GM19372 (cell line): ENCODE data around the gene PXDN.

Experiments
- ATAC-seq: cut with Tn5 transposase; IDR thresholded peaks from one replicate; pipeline ENCODE4 v1.9.1; 2021; ENCODE audit warnings: mild to moderate bottlenecking, low read depth, moderate library complexity; ENCODE audit not compliant: unreplicated experiment

PXDN gene

GRCh38 chr2:1654696-1655374 is 89.5 kb downstream of the PXDN start:
- no peak for ATAC-seq

GRCh38 chr2:1653956-1654695 is 90.2 kb downstream of the PXDN start:
- ATAC-seq: no peak

- no peak for ATAC-seq
Observed at GRCh38 chr2:1652034-1652790, 92.1 kb downstream of the PXDN start.

- ATAC-seq: no peak
Observed at GRCh38 chr2:1651121-1652033, 92.9 kb downstream of the PXDN start.

DNA sequence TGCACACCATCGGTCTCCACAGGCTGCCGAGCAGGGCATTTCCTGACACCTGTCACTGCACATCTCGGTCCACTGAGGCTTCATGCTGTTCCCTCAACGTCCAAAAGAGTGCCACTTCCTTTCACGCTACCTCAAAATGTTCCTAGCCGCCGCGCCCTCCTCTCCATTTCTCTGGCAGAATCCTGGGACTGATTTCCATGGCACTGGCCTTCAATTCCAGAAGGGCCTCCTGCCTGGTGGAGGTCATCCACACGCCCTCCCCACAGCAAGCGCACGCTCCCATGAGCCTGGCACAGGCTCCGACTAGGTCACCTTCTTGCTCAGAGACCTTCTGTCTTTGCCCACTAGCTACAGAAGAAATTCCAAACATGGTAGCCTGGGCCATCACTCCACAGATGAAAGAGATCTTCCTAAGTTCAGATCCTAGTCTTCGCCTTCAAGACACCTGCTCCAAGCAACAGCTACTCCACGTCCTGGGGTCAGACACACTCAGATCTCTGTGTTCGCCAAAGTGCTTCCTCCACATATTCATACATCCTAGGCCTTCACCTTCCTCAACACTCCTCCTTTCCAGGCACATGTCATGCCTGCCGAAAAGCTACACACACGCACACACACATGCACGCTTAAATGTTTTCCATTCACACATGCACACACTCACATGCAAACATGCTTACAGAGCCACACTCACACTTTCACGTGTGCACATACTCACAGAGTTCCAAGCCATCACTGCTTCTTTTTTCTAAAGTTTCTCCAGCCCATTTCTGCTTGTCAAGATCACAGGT is 94.0 kb downstream of the PXDN start:
- no peak for ATAC-seq

DNA sequence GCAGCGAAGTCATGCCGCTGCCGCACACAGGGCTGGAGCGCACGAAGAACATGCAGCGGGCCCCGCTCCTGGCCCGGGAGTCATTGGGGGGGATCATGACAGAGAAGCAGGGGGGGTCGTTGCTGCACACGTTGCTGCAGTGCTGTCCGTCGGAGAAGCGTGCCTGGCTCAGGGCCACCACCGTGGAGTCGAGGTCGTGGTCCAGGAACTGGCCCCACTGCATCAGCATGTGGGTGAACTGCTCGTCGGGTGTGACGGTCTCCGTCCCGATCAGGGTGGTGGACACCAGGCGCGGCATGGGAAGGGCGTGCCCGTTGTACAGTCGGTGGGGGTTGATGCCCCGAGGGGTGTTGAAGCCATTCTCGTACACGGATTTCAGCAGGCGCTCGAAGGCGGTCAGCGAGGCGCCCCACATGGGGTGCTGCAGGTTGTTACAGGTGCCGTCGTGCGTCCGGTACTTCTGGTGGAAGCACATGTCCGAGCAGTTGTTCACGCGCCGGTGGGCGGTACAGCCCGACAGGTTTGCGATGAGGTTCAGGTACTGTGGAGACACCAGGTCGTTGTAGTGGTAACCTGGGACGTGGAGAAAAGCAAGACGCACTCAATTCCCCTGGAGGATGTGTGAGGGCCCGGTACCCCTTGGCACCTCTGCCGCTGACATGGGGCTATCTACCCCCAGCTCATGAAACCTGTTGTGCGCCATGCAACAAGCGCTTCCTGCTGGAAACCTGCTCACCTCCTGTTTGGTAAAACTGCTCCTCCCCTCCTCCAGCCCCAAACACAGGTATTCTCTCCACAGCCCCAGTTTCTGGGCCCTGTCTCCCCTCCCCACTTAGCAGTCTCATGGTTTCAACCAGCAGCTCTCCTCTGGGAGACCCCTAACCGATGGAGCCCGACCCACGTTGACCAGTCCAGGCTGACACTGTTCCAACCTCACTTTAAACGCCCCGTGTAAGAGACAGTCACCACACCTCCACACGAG is 94.9 kb downstream of the PXDN start:
- ATAC-seq: no peak

DNA sequence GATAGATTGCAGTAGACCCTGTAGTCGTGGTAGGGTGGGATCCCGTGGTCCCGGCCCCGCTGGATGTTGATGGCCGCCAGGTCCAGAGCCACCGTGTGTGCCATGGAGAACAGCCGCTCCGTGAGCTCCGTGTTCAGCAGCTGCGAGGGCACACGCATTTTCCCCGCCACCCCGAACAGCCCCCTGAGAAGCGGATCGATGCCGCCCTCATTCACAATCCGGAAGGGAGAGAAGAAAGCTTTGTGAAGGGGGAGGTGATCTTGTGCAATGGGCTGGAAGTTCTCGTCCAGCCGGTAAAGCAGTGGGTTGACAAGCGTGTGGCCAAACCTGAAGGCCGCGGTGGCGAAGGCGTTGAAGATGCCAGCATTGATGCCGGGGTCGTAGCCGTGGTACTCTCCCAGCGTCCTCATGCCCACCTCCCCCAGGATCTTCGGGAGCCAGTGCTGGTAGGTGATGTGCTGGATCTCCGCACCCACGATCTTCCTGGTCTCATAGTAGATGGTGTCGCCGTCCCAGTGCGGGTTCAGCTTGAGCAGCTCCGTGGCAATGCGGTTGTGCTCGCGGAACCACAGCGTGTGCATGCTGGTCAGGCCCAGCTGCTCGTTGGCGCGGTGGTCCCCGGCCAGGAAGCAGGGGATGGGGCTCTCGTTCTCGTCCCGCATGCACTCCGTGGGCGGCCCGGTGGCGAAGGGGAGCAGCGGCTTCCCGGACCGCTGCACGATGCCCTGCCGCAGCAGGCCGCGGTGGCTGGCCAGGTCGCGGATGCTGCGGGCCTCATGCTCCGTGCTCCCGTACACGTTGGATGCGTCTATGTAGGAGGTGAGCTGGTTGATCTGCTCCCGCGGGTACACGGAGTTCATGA is 95.8 kb downstream of the PXDN start:
- ATAC-seq: no peak

GRCh38 chr2:1647417-1648240 is 96.7 kb downstream of the PXDN start:
- no peak for ATAC-seq

- no peak for ATAC-seq
Observed at GRCh38 chr2:1645761-1646476, 98.4 kb downstream of the PXDN start.

- no peak for ATAC-seq
Observed at GRCh38 chr2:1644427-1644826, 99.9 kb downstream of the PXDN start.

GRCh38 chr2:1642993-1643619 is 101.2 kb downstream of the PXDN start:
- no peak for ATAC-seq

DNA sequence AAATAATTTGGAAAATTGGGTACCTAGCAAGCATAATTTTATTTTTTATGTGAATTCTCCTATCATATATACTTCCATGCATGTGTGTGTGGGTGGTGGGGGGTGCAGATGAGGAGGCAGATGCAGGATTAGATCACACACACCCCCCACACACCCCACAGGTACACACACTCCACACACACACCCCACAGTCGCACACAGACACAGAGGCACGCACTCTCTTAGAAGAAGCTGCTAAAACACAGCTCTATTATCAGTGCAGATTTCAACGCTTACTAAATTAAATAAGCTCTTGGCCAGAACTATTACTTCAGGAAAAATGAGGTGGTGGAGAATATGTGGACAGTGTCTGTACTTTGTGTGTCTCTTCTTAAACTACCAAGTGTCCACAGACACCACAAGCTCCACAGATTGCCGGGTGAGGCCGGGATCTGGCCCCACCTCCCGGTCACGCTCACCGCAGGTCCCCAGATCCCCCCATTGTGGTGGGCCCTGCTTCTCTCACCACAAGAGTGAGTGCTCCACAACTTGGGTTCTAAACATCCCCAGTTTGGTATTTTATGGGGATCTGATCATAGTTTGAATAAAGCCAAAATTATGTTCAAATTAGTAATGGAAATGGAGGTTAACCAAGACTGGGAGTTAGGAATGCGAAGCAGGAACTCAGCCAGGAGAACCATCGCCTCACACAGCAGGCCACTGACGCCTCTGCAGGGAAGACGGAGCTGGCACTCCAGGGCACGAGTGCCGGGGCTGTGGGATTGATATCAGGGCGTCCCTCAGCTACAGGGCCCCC is 102.1 kb downstream of the PXDN start:
- no peak for ATAC-seq

GRCh38 chr2:1641523-1641922 is 102.8 kb downstream of the PXDN start:
- no peak for ATAC-seq

- ATAC-seq: no peak
Observed at GRCh38 chr2:1640301-1641135, 103.8 kb downstream of the PXDN start.
